GM18951 (cell line): ENCODE measurements around the gene ETS1.

Experiments
- POLR2A ChIP-seq: IDR thresholded peaks from 4 replicates; pipeline ENCODE4 v1.6.1; 2011; ENCODE audit warnings: mild to moderate bottlenecking; ENCODE audit not compliant: insufficient read length, insufficient read depth; ENCODE audit errors: extremely low read depth
- in situ Hi-C: fragments of 300-500 bp; cut with MboI; formaldehyde crosslinking; loops from one replicate; pipeline ENCODE4 v1.12.0; 2022; ENCODE audit warnings: low sequenced_read_pairs, mixed read lengths, inconsistent platforms; ENCODE audit not compliant: unreplicated experiment

ETS1 gene

GRCh38 chr11:128580612-128581011 is 6.7 kb downstream of the ETS1 start:
- no peak for TF ChIP-seq POLR2A
- in situ Hi-C loops = no loop called here

- TF ChIP-seq POLR2A = no peak
- in situ Hi-C loops = no loop called here
Measured at GRCh38 chr11:128579798-128580504, 7.4 kb downstream of the ETS1 start.

DNA sequence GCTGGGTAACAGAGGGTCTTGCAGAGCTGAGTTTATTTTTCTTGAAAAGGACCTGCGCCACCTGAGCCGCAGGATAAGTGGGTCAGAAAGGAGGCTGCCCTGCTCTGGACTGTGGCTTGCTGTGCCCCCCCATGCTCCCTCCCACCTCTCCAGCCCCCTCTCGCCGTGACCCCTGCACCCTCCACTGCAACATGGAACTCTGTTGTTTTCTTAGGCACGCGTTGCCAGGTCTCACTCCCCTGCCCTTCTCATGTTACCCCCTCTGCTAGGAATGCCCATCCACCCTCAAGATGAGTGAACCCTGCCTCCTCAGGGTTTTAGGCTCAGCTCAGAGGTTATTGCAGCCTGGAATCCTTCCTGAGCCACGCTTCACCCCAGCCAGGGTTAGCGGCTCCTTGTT is 10.8 kb downstream of the ETS1 start:
- no peak for TF ChIP-seq POLR2A
- in situ Hi-C loops = no loop called here

DNA sequence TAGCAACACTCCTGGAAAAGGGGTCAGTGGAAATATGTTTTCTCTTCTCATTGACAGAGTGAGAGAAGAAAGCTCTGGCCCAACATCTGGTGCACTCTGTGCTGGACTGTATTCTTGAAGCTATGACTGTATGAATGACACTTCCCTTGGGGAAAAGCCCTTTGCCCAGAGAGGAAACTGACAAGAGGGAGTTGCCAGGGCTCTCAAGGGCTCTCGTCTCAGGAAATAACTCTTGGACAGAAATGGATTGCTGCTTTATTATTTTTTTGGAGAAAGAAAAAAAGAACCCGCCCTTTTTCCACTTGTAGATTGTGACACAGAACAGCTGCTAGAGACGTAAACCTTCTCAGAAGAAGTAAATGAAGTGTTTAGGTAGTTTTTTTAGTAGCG is 11.4 kb downstream of the ETS1 start:
- TF ChIP-seq POLR2A = no peak
- in situ Hi-C loops = no loop called here

DNA sequence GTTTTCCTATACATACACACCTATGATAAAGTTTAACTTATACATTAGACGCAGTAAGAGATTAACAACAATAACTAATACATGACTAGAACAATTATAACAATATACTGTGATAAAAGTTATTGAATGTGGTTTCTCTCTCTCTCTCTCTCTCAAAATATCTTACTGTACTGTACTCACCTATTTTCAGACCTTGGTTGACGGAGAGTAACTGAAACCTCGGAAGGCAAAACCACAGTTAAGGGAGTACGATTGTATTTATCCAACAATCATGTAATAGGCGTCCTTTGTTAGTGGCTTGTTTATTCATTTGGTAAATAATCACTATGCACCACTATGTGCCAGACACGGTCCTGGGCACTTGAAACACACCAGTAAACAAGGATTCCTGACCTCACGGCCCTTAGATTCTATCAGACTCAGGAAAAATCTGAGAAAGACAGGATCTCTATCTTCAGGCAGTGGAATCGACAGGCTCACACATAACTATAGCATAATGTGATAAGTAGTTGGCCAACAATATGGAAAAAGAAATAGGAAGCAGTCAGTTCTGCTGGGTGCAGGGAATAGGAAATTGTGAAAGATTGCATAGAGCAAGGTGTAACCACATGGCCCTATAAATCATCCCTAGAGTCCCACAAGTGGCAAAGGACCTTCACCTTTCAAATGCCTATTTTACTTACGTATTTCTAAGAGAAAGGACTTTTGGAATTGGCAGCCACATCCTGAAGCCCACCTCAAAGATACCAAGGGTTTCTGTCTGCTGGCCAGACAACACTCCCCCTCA is 12.0 kb downstream of the ETS1 start:
- TF ChIP-seq POLR2A = no peak
- in situ Hi-C loops = no loop called here

DNA sequence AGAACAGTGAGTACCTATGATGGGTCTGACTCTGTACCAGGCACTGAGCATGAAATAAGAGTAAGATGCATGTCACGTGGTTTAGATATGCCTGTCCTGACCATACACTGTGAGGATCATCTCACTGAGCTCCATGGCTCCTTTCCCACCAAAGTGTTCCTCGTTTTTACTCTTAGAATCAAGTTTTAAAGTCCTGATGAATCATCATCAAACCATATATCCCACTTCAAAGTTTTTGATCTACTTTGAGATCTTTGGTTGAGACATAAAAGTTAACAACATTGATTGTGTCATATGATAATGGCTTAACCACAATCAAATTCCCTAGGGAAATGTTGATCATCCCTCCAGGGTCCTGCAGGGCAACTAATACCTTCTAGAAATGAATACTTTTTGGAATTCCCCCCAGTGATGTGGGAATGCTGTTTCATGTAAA is 12.8 kb downstream of the ETS1 start:
- in situ Hi-C loops = no loop called here

DNA sequence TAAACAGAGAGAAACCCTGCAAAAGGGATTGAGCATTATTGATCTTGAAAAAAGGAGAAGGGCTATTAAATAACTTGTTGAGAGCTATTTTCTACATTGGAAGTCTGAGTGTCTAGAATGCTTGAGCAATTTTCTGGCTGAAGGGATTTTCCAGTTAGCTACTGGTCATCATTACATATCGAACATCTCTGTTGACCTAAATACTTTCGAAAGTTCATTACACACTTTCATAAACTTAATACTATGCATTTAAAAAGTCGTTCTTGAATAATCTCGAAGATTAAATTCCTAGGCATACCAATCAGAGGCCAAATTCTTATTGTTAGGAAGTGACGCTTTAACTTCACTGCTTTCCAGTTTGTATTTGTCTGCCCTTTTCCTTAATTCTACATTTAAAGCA is 13.7 kb downstream of the ETS1 start:
- in situ Hi-C loops = no loop called here
- TF ChIP-seq POLR2A = no peak

More for the DNA sequence above, 12.8 kb downstream of the ETS1 start:
- TF ChIP-seq POLR2A = no peak

- TF ChIP-seq POLR2A = no peak
- in situ Hi-C loops = no loop called here
Measured at GRCh38 chr11:128572965-128573364, 14.4 kb downstream of the ETS1 start.

GRCh38 chr11:128570632-128571031 is 16.7 kb downstream of the ETS1 start:
- TF ChIP-seq POLR2A = no peak
- in situ Hi-C loops = no loop called here

DNA sequence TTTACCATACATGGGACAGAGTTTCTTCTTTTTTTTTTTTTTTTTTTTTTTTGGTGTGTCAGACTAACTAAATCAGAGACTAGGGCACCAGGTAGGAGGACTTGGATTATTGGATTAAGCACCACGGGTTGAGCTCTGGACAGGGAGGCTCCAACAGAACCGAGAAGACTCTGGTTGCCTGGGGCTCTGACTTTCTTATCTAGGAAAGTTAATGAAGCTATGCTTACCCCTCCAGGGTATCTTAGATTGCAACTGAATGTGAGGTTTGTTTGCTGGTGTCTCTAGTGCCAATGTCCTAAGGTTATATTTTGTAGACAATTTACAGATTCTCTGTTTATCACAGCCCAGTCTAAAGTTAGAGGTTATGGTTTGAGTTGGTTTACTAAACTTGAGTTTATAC is 18.1 kb downstream of the ETS1 start:
- in situ Hi-C loops = no loop called here

DNA sequence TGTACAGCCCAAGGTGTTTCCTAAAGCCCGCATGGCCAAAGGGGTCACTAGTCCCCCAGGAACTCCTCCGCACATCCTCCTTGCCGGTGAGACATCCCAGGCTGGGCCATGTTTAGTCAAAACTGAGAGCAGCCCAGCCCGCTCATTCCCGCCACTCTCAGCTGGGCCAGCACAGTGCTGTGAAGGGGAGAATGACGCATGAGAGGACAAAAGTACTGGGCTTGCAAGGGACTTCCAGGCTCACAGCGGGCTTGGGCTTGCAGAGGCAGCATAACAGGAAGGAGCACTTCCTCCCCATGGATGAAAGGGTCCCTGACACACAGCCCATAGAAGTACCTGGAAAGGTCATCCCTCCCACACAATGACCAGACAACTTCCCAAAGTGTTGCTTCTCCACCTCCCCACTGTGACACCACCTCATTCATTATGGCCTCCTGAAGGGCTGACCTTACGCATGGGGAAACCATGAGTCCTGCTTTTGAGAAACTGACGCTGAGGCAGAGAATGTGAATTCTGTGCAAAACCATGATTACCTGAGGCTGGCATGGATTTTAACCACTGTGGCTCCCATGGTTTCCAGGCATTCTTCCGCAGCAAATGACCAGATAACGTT is 19.1 kb downstream of the ETS1 start:
- no peak for TF ChIP-seq POLR2A
- in situ Hi-C loops = no loop called here

More for the DNA sequence above, 18.1 kb downstream of the ETS1 start:
- TF ChIP-seq POLR2A = no peak

DNA sequence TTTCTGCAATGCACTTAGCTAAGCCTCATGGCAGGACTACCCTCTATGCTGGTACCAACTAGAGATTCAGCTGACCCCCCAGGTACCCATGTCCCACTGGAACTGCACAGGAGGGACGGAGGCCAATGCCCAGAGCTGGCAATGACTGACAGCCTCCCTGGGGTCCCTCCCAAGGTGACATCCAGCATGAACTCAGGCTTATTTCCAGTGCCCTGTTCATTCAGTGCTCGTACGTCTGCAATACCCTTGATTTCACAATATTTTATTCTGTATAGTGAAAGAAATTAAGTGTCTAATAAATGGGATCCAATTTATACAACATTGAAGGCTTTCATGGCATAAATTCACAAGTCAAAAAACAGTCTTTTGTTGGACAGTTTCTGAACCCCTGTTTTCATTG is 20.2 kb downstream of the ETS1 start:
- in situ Hi-C loops = no loop called here
- TF ChIP-seq POLR2A = no peak

GRCh38 chr11:128565881-128566280 is 21.5 kb downstream of the ETS1 start:
- in situ Hi-C loops = no loop called here
- no peak for TF ChIP-seq POLR2A

- in situ Hi-C loops = no loop called here
- TF ChIP-seq POLR2A = no peak
Measured at GRCh38 chr11:128564642-128565245, 22.6 kb downstream of the ETS1 start.
